Panc1 (cell line): ENCODE measurements around the gene TTR. TPM values are rescaled to one million over a fixed set of nuclear protein-coding genes. Genes with fewer than 3 reads are reported as not detected.

Experiments used
- ATAC-seq: fragments of 200-7000 bp; cut with Tn5 transposase; 2 replicates; pipeline ENCODE4 v1.9.1; 2020; ENCODE audit warnings: mild to moderate bottlenecking, moderate library complexity
- BruUV-seq: library from RNA; stranded (reverse); fragments of 400-500 nt; replicated peaks from 2 replicates; lab custom pipeline; 2021; lab: Mats Ljungman, UMichigan
- CTCF ChIA-PET: fragments of 300-600 bp; sonication (Branson Sonifier 250); formaldehyde crosslinking; loops from one replicate; lab custom pipeline; 2022; ENCODE audit warnings: antibody characterized with exemption; lab: Charles Lee
- POLR2A ChIA-PET: fragments of 300-600 bp; sonication (Branson Sonifier 250); formaldehyde crosslinking; loops from one replicate; lab custom pipeline; 2022; ENCODE audit warnings: antibody characterized with exemption; lab: Charles Lee
- DNase-seq: peaks from one replicate; pipeline ENCODE4 v3.0.0-alpha.2; 2010; ENCODE audit warnings: low read depth, low spot score
- H3K27ac ChIP-seq: 2 replicates; pipeline ENCODE4 v1.5.1; 2011; ENCODE audit warnings: mild to moderate bottlenecking, low read length, inconsistent platforms
- H3K27me3 ChIP-seq: fragments of 200-500 bp; sonication (Bioruptor generic); 2 replicates; pipeline ENCODE4 v1.6.0; 2014; ENCODE audit warnings: low read length, inconsistent platforms; ENCODE audit not compliant: control insufficient read depth, insufficient read depth
- H3K36me3 ChIP-seq: fragments of 200-500 bp; sonication (Bioruptor generic); 2 replicates; pipeline ENCODE4 v1.5.1; 2014; ENCODE audit warnings: inconsistent platforms, mild to moderate bottlenecking, low read length, moderate library complexity; ENCODE audit not compliant: control insufficient read depth, insufficient read depth
- H3K4me1 ChIP-seq: 2 replicates; pipeline ENCODE4 v1.5.1; 2011; ENCODE audit warnings: inconsistent platforms, mild to moderate bottlenecking, low read length, moderate library complexity; ENCODE audit not compliant: control insufficient read depth, insufficient read depth
- H3K4me3 ChIP-seq, 2 experiments: 2 replicates each; pipeline ENCODE4 v1.5.1; 2011 to 2012; ENCODE audit warnings: low read depth in 2 of 2, low read length in 2 of 2, mild to moderate bottlenecking in 2 of 2, inconsistent platforms in 1 of 2, moderate library complexity in 1 of 2
- H3K9me3 ChIP-seq: fragments of 200-500 bp; sonication (Bioruptor generic); 2 replicates; pipeline ENCODE4 v1.5.1; 2014; ENCODE audit warnings: low read depth, mild to moderate bottlenecking, inconsistent platforms, low read length, moderate library complexity; ENCODE audit not compliant: control insufficient read depth, insufficient read depth
- POLR2AphosphoS5 ChIP-seq: IDR thresholded peaks from 2 replicates; pipeline ENCODE4 v1.6.1; 2012; ENCODE audit warnings: mild to moderate bottlenecking, low read depth, low read length, moderate library complexity
- SIN3A ChIP-seq: IDR thresholded peaks from 2 replicates; pipeline ENCODE4 v1.6.1; 2012; ENCODE audit warnings: low read depth, mild to moderate bottlenecking, low read length, moderate library complexity, borderline replicate concordance; ENCODE audit not compliant: insufficient read depth
- TCF7L2 ChIP-seq: IDR thresholded peaks from 2 replicates; pipeline ENCODE4 v1.6.1; 2011; ENCODE audit warnings: mild to moderate bottlenecking, low read depth, low read length, inconsistent platforms
- in situ Hi-C: cut with HindIII; loops from 2 replicates; pipeline ENCODE4 v1.10.0; 2016; ENCODE audit warnings: low sequenced_read_pairs, low pct_unique_long_range_greater_than_20kb
- intact Hi-C: fragments of 100-400 bp; cut with micrococcal nuclease; formaldehyde crosslinking; loops from one replicate; pipeline ENCODE4 v1.10.0; 2022; ENCODE audit not compliant: unreplicated experiment
- total RNA-seq: library from RNA; stranded (reverse); gene quantifications from one replicate; pipeline ENCODE4 v1.2.1, GENCODE V29; 2021; ENCODE audit not compliant: unreplicated experiment
- TF ChIP-seq, protein P1 (sequence below): fragments of 450-650 bp; IDR thresholded peaks from 2 replicates; pipeline ENCODE4 v1.5.1; 2017; ENCODE audit warnings: mild to moderate bottlenecking
- TF ChIP-seq, protein P2 (sequence below), 2 experiments: IDR thresholded peaks; 2 replicates each; pipeline ENCODE4 v1.6.1; 2011 to 2012; ENCODE audit warnings: low read depth in 2 of 2, control low read depth in 1 of 2, low read length in 1 of 2, mild to moderate bottlenecking in 1 of 2, moderate library complexity in 1 of 2; ENCODE audit not compliant: insufficient read depth in 1 of 2

TTR gene
- total RNA-seq, 1 experiment from 2014 or later = 1.0 TPM

DNA sequence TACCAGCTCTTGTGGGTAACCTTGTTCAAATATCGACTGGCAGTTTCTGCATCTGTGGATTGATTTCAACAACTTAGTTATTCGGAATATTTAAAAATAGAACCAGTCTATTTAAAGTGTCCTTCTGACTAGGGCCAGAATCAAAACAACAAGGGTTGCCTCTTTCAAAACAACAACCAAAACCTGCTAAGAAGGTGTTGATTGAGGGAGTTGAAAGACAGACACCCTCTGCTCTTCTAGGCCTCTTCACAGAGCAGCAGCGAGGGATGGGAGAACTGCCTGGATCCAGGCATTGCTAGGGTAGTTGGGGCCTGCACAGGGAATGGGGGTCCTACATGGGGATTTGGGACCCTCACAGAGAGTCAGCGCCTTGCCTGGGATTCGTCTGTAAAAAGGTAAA is 19.8 kb downstream of the TTR start:
- BruUV-seq = no TSS peak

DNA sequence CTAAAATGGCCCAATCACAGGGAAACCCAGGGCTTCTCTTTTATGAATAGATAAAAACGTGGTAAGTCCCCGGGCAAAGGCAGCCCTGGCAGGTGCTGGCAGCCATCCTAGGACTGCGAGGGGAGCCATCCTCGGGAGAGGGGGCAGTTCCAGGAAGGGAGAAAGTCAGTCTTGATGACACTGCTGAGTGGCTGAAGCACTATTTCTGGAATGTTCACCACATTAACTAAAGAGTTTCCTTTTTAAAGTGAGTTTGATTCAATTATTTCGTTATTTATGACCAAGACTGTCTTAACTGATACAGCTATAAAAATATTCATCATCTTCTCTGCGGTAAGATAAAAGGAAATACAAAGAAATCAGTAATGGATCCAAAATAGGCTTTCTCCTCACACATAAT is 20.4 kb downstream of the TTR start:
- no peaks in the 10 kb centered on the region for H3K9me3 ChIP-seq
- H3K27ac ChIP-seq = no peak overlapping the region
- POLR2A ChIA-PET = no interaction called here
- no peaks in the 10 kb centered on the region for H3K27me3 ChIP-seq
- no TSS peak for BruUV-seq
- TF ChIP-seq, protein P1, sequence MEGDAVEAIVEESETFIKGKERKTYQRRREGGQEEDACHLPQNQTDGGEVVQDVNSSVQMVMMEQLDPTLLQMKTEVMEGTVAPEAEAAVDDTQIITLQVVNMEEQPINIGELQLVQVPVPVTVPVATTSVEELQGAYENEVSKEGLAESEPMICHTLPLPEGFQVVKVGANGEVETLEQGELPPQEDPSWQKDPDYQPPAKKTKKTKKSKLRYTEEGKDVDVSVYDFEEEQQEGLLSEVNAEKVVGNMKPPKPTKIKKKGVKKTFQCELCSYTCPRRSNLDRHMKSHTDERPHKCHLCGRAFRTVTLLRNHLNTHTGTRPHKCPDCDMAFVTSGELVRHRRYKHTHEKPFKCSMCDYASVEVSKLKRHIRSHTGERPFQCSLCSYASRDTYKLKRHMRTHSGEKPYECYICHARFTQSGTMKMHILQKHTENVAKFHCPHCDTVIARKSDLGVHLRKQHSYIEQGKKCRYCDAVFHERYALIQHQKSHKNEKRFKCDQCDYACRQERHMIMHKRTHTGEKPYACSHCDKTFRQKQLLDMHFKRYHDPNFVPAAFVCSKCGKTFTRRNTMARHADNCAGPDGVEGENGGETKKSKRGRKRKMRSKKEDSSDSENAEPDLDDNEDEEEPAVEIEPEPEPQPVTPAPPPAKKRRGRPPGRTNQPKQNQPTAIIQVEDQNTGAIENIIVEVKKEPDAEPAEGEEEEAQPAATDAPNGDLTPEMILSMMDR = no peak
- TF ChIP-seq POLR2AphosphoS5 (no peak), TCF7L2 (no peak), SIN3A (no peak)
- TF ChIP-seq, protein P2, sequence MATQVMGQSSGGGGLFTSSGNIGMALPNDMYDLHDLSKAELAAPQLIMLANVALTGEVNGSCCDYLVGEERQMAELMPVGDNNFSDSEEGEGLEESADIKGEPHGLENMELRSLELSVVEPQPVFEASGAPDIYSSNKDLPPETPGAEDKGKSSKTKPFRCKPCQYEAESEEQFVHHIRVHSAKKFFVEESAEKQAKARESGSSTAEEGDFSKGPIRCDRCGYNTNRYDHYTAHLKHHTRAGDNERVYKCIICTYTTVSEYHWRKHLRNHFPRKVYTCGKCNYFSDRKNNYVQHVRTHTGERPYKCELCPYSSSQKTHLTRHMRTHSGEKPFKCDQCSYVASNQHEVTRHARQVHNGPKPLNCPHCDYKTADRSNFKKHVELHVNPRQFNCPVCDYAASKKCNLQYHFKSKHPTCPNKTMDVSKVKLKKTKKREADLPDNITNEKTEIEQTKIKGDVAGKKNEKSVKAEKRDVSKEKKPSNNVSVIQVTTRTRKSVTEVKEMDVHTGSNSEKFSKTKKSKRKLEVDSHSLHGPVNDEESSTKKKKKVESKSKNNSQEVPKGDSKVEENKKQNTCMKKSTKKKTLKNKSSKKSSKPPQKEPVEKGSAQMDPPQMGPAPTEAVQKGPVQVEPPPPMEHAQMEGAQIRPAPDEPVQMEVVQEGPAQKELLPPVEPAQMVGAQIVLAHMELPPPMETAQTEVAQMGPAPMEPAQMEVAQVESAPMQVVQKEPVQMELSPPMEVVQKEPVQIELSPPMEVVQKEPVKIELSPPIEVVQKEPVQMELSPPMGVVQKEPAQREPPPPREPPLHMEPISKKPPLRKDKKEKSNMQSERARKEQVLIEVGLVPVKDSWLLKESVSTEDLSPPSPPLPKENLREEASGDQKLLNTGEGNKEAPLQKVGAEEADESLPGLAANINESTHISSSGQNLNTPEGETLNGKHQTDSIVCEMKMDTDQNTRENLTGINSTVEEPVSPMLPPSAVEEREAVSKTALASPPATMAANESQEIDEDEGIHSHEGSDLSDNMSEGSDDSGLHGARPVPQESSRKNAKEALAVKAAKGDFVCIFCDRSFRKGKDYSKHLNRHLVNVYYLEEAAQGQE (IDR thresholded peaks at IDR 0.05; ENCODE audit: insufficient read depth in 1 of 2, low read depth in 2 of 2, low read length in 1 of 2) = no peak
- CTCF ChIA-PET = no interaction called here
- intact Hi-C loops (no loop called here), in situ Hi-C loops (no loop called here)
- H3K36me3 ChIP-seq = no peaks in the 10 kb centered on the region
- no peaks in the 10 kb centered on the region for H3K4me1 ChIP-seq
- DNase-seq = no peak
- H3K4me3 ChIP-seq = no peak overlapping the region
- ATAC-seq = no peak

More for the DNA sequence above, 19.8 kb downstream of the TTR start:
- no peaks in the 10 kb centered on the region for H3K36me3 ChIP-seq
- CTCF ChIA-PET = no interaction called here
- no peaks in the 10 kb centered on the region for H3K4me1 ChIP-seq
- ATAC-seq (no peak), DNase-seq (no peak)
- TF ChIP-seq POLR2AphosphoS5 = no peak
- TF ChIP-seq, protein P2 (IDR thresholded peaks at IDR 0.05; ENCODE audit: insufficient read depth in 1 of 2, low read depth in 2 of 2, low read length in 1 of 2) = no peak
- TF ChIP-seq, protein P1 = no peak
- TF ChIP-seq SIN3A = no peak
- no peak for TF ChIP-seq TCF7L2
- H3K4me3 ChIP-seq = no peak overlapping the region
- no peaks in the 10 kb centered on the region for H3K27me3 ChIP-seq
- H3K9me3 ChIP-seq = no peaks in the 10 kb centered on the region
- POLR2A ChIA-PET = no interaction called here
- in situ Hi-C loops = no loop called here
- no peak overlapping the region for H3K27ac ChIP-seq
- intact Hi-C loops = no loop called here
